Left renal pelvis (tissue), 4 donors: Measurements from ENCODE around the gene NEGR1. TPM values are rescaled to one million over a fixed set of nuclear protein-coding genes. Genes with fewer than 3 reads are reported as not detected.
"Not testable (repeated sequence)": the region's sequence is repeated elsewhere in the genome, so short reads cannot be mapped to it uniquely, and the experiment has no call there.

ENCODE experiments used
- DNase-seq, 4 donors: peaks; one replicate each; pipeline ENCODE4 v3.0.0-alpha.2; 2013; ENCODE audit warnings: low read depth in 4 of 4, low spot score in 3 of 4
- polyA plus RNA-seq, 4 donors: library from polyadenylated mRNA; unstranded; fragments of 120-200 nt; gene quantifications; one replicate each; pipeline ENCODE4 v1.2.1, GENCODE V29; 2013; ENCODE audit not compliant: insufficient read length in 4 of 4

NEGR1 gene
- polyA plus RNA-seq, 4 donors, result 2.9 to 12.6 (median 5.7) TPM

DNA sequence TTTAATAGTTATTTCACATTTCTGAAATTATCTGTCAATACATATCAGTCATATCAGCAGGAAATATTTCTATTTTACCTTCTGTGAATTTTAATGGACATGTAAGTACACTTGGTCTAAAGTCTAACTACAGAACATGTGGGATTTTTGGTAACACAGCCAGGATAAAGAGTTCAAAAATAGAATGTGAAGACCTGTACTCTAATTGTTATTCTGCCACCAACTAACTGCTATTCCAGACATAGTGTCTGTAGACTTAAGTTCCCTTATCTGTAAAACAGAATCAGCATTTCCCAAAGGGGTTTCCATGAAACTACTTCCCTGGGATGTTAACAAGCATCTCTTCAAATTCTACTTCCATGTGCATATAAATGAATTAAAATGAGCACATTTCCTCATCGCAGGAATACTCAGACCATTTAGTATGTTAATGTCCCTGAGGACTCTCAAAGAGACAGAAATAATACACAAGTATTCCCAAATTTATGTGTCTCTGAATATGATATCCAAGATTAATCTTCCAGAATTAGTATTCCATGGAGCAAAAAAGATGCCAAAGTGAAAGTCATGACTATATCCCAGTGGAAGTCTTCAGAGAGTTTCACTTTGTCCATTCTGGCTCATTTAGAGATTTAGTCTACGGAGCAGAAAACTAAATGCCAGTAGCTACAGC is 325.6 kb downstream of the NEGR1 start:
- no peak for DNase-seq

GRCh38 chr1:71950579-71950978 is 331.8 kb downstream of the NEGR1 start:
- DNase-seq, result no peak

DNA sequence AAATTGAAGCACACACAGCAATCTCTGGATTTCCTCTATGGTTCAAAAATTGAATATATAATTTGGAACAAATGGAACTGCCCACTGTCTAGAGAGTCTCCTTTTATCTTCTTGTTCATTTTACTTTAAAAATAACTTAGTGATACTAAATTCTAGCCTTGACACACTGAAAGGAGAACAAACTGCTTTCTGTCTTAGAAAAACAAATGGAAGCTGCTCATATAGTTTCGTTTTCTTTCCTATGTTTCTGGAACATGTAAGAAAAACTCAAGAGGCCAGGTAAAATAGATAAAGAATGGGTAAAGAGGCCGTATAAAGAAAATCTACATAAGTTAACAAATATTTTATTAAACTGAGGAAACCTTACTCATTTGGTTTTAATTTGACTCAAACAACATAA is 332.7 kb downstream of the NEGR1 start:
- DNase-seq, result no peak

DNA sequence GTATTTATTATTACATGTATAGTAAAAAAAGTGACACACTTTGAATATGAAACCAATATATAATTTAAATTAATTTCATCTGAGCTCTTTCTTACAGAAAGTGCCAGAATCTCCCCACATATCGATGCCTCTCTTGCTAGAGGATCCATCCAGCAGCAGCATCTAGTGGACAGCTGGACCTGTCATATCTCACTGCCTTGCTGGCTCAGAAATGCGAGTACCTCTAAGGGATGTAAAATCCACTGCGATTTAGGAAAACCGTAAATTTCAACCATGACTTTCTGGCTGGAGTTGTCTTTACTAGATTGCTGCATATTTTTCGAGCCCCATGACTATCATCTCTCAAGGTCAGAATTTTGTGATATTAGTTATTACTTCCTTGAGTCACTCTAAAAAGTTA is 333.8 kb downstream of the NEGR1 start:
- no peak for DNase-seq

DNA sequence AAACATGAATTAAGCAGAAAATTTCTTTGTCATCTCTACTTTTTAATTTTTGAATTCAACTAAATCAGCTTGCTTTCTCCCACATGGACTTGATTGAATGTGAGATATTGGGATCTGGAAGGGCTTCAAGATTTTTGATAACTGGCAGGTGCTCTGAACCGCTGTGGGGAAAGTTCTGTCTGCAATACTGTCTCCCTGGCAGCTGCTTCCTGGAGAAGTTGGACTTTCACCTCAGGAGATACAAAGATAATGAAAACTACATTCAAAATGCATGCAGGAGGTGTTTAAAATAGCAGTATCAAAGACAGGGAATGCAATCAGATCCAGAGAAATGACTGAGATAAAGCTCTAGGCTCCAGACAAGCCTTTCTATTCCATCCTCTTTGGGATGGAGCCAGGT is 338.3 kb downstream of the NEGR1 start:
- DNase-seq, result no peak

- DNase-seq, result no peak
These were observed 342.1 kb downstream of the NEGR1 start for GRCh38 chr1:71940261-71940660.

- no peak for DNase-seq
These were observed 351.8 kb downstream of the NEGR1 start for GRCh38 chr1:71930511-71930910.

GRCh38 chr1:71921935-71922559 is 360.3 kb downstream of the NEGR1 start:
- DNase-seq, result no peak

GRCh38 chr1:71921204-71921603 is 361.1 kb downstream of the NEGR1 start:
- DNase-seq, result no peak

GRCh38 chr1:71920556-71920955 is 361.8 kb downstream of the NEGR1 start:
- no peak for DNase-seq

DNA sequence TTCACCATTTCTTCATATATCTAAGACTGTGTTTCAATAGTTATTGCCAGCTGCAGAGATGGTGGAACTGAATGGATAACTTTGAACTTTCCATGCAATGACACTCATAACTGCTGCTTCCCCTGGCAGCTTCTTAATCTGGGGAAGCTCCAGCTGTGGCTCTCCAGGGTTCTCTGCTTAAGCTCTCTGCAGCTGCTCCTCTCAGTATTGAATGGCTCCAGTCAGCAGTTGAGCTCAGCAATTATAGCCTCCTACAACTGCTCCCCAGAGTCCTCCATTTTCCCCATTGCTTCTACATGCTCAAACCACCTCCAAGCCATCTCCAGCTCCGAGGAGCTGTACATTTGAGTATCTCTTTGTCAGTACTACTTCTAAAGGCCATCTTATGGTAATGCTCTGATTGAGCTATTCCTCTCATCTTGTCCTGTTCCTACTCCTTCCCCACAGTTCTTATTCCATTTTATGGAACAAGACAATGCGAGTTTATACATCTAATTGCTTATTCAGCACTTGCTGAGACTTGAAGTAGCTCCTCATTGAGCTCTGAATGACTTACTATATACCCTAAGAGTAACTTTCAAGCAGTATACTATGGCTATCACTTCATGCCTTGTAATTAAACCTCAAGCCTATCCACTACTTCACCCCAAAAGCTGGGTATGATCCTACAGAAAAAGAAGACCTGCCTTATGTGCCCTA is 362.4 kb downstream of the NEGR1 start:
- no peak for DNase-seq

DNA sequence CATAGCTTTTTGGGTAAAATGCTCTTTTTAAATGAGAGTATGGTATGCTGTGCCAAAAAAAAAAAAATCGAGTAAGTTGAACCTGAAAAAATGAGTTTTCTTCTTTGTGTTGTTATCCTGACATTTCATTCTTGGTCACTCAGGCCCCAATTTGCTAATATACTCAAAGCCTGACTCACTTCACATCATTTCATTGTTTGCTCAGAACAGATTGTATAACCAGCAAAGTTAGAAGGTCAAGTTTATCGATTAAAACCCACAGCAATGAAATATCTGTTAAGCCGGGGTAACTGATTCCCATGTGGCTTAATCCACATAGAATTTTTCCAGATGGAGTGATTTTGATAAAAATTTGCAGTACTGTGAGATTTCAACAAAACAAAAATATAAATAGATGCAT is 363.7 kb downstream of the NEGR1 start:
- no peak for DNase-seq

DNA sequence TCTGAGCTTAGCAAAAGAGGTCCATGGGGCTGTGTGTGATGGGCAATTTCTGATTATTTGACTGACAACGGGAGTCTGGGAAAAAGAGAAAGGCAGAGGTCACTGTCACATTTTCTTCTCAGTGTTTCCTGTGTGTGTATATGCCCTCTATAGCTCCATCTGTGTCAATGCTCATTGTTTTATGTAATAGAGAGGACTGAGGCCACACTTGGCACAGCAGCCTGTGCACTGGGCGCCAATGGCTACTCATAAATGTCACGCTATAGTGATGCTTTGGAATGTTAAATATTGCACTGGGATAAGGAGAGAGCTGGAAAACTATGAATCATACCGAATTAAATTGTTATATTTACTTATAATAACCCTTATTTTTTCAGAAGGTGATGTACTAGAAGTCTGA is 365.4 kb downstream of the NEGR1 start:
- DNase-seq, result no peak

GRCh38 chr1:71914626-71915025 is 367.7 kb downstream of the NEGR1 start:
- no peak for DNase-seq

DNA sequence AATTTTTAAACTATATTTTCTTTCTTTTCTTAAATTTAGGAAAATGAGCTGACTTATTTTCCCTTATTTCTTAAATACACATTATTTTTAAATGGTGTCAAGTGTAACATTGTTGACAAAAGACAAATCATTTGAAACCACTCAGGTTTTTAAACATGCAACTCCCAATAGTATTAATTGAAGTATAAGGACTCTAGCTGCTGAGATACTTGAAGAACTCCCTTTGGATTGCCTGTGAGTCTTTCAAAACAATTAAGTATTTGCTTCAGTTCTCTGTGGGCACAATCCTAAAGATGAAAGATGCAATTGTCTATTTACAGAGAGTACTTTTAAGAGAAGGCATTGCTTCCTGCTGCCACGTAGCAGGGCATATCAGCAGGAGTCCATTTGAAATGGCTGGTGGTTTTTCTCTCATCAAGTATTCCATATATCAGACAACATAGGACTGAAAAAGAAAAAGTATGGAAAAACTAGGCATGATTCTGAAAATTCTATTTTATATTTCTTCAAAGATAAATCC is 373.4 kb downstream of the NEGR1 start:
- no peak for DNase-seq

GRCh38 chr1:71908303-71908702 is 374.0 kb downstream of the NEGR1 start:
- DNase-seq, result no peak

- no peak for DNase-seq
These were observed 382.5 kb downstream of the NEGR1 start for GRCh38 chr1:71899881-71900280.

DNA sequence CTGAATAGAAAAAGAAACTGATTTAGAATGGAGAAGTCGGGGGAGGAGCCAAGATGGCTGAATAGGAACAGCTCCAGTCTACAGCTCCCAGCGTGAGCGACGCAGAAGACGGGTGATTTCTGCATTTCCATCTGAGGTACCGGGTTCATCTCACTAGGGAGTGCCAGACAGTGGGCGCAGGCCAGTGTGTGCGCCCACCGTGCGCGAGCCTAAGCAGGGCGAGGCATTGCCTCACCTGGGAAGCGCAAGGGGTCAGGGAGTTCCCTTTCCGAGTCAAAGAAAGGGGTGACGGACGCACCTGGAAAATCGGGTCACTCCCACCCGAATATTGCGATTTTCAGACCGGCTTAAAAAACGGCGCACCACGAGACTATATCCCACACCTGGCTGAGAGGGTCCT is 394.2 kb downstream of the NEGR1 start:
- DNase-seq, result not testable (repeated sequence)

GRCh38 chr1:71885171-71885570 is 397.2 kb downstream of the NEGR1 start:
- DNase-seq, result no peak

GRCh38 chr1:71882637-71883036 is 399.7 kb downstream of the NEGR1 start:
- no peak for DNase-seq

DNA sequence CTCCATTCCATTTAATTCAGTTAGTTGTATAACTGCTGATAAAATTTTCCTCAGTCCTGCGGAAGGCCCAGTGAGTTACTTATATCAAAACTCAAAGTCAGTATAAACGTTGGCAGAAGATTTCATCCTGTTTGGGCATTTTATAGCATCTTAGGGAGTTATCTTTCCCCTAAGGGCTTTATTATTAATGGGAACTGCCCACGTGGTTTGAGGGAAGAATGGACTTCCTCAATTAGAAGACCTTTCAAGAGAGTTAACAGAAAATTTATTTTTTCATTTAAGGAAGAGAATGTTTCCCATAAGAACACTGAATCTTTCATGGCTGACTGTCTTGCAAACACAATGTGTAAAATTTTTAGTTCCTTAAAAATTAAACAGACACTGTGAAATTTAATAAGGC is 400.1 kb downstream of the NEGR1 start:
- DNase-seq, result no peak

- DNase-seq, result no peak
These were observed 400.7 kb downstream of the NEGR1 start for GRCh38 chr1:71881611-71882010.
